ENCODE measurements around the gene CBLB. TPM values are rescaled to one million over a fixed set of nuclear protein-coding genes. Genes with fewer than 3 reads are reported as not detected.

The CBLB gene
- total RNA-seq, 1 experiment from 2014 or later: 26.2 TPM

DNA sequence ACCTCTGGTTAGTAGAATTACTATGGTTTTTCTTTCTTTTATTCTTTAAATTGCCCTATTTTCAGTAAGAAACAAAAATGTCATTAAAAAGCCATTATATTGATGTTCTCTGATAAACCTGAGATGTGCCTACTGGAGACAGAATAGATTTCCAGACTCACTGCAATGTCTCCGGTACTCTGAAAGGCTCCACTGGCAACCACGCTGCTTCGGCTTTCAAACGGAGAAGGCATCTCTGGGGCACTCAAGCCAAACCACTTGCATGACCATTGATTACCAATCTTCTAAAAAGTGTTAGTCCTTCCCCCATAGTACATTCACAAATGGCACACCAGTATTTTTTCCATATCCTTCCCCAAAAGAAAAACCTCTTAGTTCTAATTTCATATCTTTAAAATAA lies 82.6 kb downstream of the CBLB start:
- intact Hi-C loops (cut with micrococcal nuclease; ENCODE audit: unreplicated experiment): no loop called here
- Mint-ChIP-seq H3K9me3 (ENCODE audit: low read depth, unreplicated experiment) (no peaks in the 10 kb centered on the region), H3K27ac (ENCODE audit: unreplicated experiment) (no peak overlapping the region), H3K4me3 (ENCODE audit: low read depth, unreplicated experiment) (no peak overlapping the region), H3K27me3 (ENCODE audit: unreplicated experiment) (no peaks in the 10 kb centered on the region), H3K36me3 (ENCODE audit: insufficient read depth, unreplicated experiment) (no peaks in the 10 kb centered on the region), H3K4me1 (ENCODE audit: low read depth, unreplicated experiment) (no peaks in the 10 kb centered on the region)
- TF ChIP-seq, protein P1, sequence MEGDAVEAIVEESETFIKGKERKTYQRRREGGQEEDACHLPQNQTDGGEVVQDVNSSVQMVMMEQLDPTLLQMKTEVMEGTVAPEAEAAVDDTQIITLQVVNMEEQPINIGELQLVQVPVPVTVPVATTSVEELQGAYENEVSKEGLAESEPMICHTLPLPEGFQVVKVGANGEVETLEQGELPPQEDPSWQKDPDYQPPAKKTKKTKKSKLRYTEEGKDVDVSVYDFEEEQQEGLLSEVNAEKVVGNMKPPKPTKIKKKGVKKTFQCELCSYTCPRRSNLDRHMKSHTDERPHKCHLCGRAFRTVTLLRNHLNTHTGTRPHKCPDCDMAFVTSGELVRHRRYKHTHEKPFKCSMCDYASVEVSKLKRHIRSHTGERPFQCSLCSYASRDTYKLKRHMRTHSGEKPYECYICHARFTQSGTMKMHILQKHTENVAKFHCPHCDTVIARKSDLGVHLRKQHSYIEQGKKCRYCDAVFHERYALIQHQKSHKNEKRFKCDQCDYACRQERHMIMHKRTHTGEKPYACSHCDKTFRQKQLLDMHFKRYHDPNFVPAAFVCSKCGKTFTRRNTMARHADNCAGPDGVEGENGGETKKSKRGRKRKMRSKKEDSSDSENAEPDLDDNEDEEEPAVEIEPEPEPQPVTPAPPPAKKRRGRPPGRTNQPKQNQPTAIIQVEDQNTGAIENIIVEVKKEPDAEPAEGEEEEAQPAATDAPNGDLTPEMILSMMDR (IDR thresholded peaks at IDR 0.05; ENCODE audit: unreplicated experiment): no peak
- CTCF ChIA-PET: no interaction called here
- DNase-seq: no peak
- BruUV-seq (replicated peaks): no TSS peak

DNA sequence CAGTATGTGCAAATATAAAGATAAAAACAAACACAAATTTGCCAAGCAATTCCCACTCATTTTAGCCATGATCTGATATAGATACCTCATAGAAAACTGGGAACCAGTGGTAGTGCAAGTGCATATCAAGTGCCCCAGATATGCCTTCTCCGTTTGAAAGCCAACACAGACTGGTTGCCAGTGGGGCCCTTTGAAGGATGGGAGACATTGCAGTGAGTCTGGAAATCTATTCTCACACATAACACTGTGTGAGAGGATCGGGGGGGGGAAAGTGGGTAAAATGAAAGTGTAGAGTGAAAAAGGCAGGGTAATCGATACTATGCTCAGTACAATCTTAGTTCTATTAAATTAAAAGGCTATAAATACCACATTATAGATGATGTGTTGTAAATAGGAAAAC lies 83.0 kb downstream of the CBLB start:
- no peak overlapping the region for H3K4me3 Mint-ChIP-seq (ENCODE audit: low read depth, unreplicated experiment)
- no peak overlapping the region for H3K27ac Mint-ChIP-seq (ENCODE audit: unreplicated experiment)
- intact Hi-C loops (cut with micrococcal nuclease; ENCODE audit: unreplicated experiment): no loop called here
- CTCF ChIA-PET: no interaction called here
- no peaks in the 10 kb centered on the region for H3K4me1 Mint-ChIP-seq (ENCODE audit: low read depth, unreplicated experiment)
- TF ChIP-seq, protein P1 (IDR thresholded peaks at IDR 0.05; ENCODE audit: unreplicated experiment): no peak
- DNase-seq: no peak
- H3K27me3 Mint-ChIP-seq (ENCODE audit: unreplicated experiment): no peaks in the 10 kb centered on the region
- H3K36me3 Mint-ChIP-seq (ENCODE audit: insufficient read depth, unreplicated experiment): no peaks in the 10 kb centered on the region
- no TSS peak for BruUV-seq (replicated peaks)
- no peaks in the 10 kb centered on the region for H3K9me3 Mint-ChIP-seq (ENCODE audit: low read depth, unreplicated experiment)

DNA sequence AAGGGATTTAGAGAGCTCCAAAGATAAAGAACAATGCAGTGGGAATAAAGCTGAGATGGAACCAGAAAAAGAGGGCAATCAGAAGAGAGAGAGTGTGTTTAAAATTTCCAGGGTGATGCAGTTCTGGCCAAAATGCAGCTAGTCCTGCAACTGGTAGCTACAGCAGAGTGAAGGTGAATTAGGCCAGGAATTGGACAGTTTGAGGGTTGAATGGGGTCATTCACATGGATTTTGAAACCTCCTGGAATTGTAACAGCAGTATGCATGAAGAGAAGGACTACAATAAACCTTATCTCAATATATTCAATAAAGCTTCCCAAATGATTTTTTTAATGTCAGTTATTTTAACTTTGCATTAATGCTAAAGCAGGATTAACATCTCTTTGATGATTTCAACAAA lies 85.2 kb downstream of the CBLB start:
- H3K27ac Mint-ChIP-seq (ENCODE audit: unreplicated experiment): no peak overlapping the region
- H3K9me3 Mint-ChIP-seq (ENCODE audit: low read depth, unreplicated experiment): no peaks in the 10 kb centered on the region
- DNase-seq: no peak
- TF ChIP-seq, protein P1 (IDR thresholded peaks at IDR 0.05; ENCODE audit: unreplicated experiment): no peak
- H3K27me3 Mint-ChIP-seq (ENCODE audit: unreplicated experiment): no peaks in the 10 kb centered on the region
- intact Hi-C loops (cut with micrococcal nuclease; ENCODE audit: unreplicated experiment): no loop called here
- no peak overlapping the region for H3K4me3 Mint-ChIP-seq (ENCODE audit: low read depth, unreplicated experiment)
- BruUV-seq (replicated peaks): no TSS peak
- H3K4me1 Mint-ChIP-seq (ENCODE audit: low read depth, unreplicated experiment): no peaks in the 10 kb centered on the region
- no peaks in the 10 kb centered on the region for H3K36me3 Mint-ChIP-seq (ENCODE audit: insufficient read depth, unreplicated experiment)
- CTCF ChIA-PET: no interaction called here

DNA sequence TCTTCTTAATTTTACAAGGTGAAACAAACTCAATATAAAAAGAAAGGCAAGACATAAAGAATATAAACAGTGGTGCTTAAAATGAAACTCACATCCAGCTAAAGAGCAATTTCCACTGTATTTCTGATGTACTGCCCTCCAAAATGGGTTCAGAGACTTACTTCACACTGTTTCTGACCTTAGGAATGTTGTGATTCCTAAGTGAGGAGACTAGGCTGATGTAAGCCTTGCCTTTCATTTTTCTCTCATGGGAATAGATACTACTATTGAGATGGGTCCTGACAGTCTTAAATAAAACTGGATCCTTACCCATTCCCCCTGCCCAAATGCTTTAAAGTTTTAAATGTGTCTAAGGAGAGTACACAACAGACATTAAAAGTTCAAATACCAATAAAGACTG lies 86.9 kb downstream of the CBLB start:
- Mint-ChIP-seq H3K36me3 (ENCODE audit: insufficient read depth, unreplicated experiment) (no peaks in the 10 kb centered on the region), H3K27ac (ENCODE audit: unreplicated experiment) (no peak overlapping the region), H3K4me1 (ENCODE audit: low read depth, unreplicated experiment) (no peaks in the 10 kb centered on the region), H3K9me3 (ENCODE audit: low read depth, unreplicated experiment) (no peaks in the 10 kb centered on the region), H3K27me3 (ENCODE audit: unreplicated experiment) (no peaks in the 10 kb centered on the region), H3K4me3 (ENCODE audit: low read depth, unreplicated experiment) (no peak overlapping the region)
- DNase-seq: no peak
- intact Hi-C loops (cut with micrococcal nuclease; ENCODE audit: unreplicated experiment): no loop called here
- TF ChIP-seq, protein P1 (IDR thresholded peaks at IDR 0.05; ENCODE audit: unreplicated experiment): no peak
- no TSS peak for BruUV-seq (replicated peaks)
- CTCF ChIA-PET: no interaction called here

DNA sequence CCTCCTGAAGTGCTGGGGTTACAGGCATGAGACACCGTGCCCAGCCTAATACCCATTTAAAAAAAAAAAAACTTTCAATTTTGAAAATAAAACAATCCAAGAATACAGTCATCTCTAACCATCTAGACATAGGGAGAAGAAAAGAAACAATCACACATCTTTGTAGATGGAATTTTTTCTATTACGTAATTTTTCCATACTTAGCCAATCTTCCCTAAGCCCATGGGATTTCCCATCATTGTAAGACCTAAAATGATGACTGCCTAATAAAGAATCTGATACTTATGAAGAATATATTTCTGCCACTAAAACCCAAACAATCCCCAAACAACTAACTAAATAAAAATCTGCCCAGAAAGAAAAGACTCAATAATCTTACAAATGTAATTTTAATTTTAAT lies 88.7 kb downstream of the CBLB start:
- TF ChIP-seq, protein P1 (IDR thresholded peaks at IDR 0.05; ENCODE audit: unreplicated experiment): no peak
- no TSS peak for BruUV-seq (replicated peaks)
- H3K4me1 Mint-ChIP-seq (ENCODE audit: low read depth, unreplicated experiment): no peaks in the 10 kb centered on the region
- intact Hi-C loops (cut with micrococcal nuclease; ENCODE audit: unreplicated experiment): no loop called here
- no peak overlapping the region for H3K4me3 Mint-ChIP-seq (ENCODE audit: low read depth, unreplicated experiment)
- CTCF ChIA-PET: no interaction called here
- no peak overlapping the region for H3K27ac Mint-ChIP-seq (ENCODE audit: unreplicated experiment)
- H3K36me3 Mint-ChIP-seq (ENCODE audit: insufficient read depth, unreplicated experiment): no peaks in the 10 kb centered on the region
- H3K27me3 Mint-ChIP-seq (ENCODE audit: unreplicated experiment): no peaks in the 10 kb centered on the region
- no peak for DNase-seq
- H3K9me3 Mint-ChIP-seq (ENCODE audit: low read depth, unreplicated experiment): no peaks in the 10 kb centered on the region
